Right atrium auricular region (tissue), 2 donors: ENCODE measurements around the gene NCOR2. TPM values are rescaled to one million over a fixed set of nuclear protein-coding genes. Genes with fewer than 3 reads are reported as not detected.

ENCODE experiments used
- DNase-seq: peaks from one replicate; pipeline ENCODE4 v3.0.0-alpha.2; 2019; ENCODE audit warnings: low spot score
- H3K27ac ChIP-seq, 2 donors: fragments of 200-600 bp; sonication (generic); 1 replicate in 1 of 2; 2 replicates in 1 of 2; pipeline ENCODE4 v1.5.1; 2016 to 2019
- H3K27me3 ChIP-seq, 2 donors: fragments of 200-600 bp; sonication (generic); one replicate each; pipeline versions ENCODE4 v1.5.1 to v1.6.0; 2017 to 2019
- H3K36me3 ChIP-seq: fragments of 200-600 bp; sonication (generic); one replicate; pipeline ENCODE4 v1.5.1; 2016
- H3K4me1 ChIP-seq, 2 donors: fragments of 200-600 bp; sonication (generic); one replicate each; pipeline versions ENCODE4 v1.5.1 to v1.6.0; 2017 to 2019
- H3K4me3 ChIP-seq, 2 donors: fragments of 200-600 bp; sonication (generic); 1 replicate in 1 of 2; 2 replicates in 1 of 2; pipeline ENCODE4 v1.5.1; 2017 to 2019; ENCODE audit warnings: mild to moderate bottlenecking in 1 of 2, moderate library complexity in 1 of 2
- H3K9me3 ChIP-seq, 2 donors: fragments of 200-600 bp; sonication (generic); one replicate each; pipeline ENCODE4 v1.5.1; 2019
- total RNA-seq, 2 donors: library from RNA; depleted of rRNA; stranded (reverse); fragments of >200 nt; gene quantifications; one replicate each; pipeline ENCODE4 v1.1.0, GENCODE V29; 2016
- TF ChIP-seq, protein P1 (sequence below), 2 donors: fragments of 200-600 bp; sonication (generic); IDR thresholded peaks; one replicate each; pipeline ENCODE4 v1.5.1; 2019; ENCODE audit warnings: antibody characterized with exemption in 2 of 2

NCOR2 gene
- total RNA-seq, 2 donors from 2014 or later: 62.9 to 104 TPM

DNA sequence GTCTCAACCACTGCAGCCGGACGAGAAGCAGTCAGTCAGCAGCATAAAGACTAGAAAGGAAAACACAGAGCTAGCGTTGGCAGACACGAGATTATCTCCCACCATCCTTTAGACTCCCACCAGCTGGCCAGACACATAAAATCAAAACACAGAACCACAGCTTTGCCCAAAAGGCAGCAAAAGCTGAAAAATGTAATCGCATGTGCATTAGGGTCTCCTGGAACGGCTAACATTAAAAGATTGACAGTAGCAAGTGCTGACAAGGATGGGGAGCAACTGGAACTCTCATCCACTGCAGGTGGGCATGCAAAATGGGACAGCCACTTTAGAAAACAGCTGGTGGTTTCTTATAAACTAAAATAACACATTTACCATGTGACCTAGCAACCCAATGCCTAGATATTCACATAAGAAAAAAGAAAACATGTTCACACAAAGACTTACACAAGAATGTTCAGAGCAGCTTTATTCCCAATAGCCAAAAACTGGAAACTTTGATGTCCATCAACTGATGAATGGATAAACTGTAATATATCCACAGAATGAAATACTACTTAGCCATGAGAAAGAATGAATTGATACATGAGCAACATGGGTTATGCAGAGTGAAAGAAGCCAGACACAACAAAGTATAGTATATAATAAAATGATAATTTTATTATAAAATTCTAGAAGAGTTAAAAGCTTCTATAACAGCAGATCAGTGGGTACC lies 37.7 kb downstream of the NCOR2 start:
- no peak for DNase-seq
- H3K36me3 ChIP-seq: no peaks in the 10 kb centered on the region
- no peak overlapping the region for H3K4me3 ChIP-seq
- no peaks in the 10 kb centered on the region for H3K9me3 ChIP-seq
- peaks cover 0 to 57% of the 10 kb centered on the region in 2 donors for H3K4me1 ChIP-seq
- H3K27ac ChIP-seq: peak overlapping the region in 1 of 2 donors; percentile 63
- TF ChIP-seq, protein P1, sequence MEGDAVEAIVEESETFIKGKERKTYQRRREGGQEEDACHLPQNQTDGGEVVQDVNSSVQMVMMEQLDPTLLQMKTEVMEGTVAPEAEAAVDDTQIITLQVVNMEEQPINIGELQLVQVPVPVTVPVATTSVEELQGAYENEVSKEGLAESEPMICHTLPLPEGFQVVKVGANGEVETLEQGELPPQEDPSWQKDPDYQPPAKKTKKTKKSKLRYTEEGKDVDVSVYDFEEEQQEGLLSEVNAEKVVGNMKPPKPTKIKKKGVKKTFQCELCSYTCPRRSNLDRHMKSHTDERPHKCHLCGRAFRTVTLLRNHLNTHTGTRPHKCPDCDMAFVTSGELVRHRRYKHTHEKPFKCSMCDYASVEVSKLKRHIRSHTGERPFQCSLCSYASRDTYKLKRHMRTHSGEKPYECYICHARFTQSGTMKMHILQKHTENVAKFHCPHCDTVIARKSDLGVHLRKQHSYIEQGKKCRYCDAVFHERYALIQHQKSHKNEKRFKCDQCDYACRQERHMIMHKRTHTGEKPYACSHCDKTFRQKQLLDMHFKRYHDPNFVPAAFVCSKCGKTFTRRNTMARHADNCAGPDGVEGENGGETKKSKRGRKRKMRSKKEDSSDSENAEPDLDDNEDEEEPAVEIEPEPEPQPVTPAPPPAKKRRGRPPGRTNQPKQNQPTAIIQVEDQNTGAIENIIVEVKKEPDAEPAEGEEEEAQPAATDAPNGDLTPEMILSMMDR (IDR thresholded peaks at IDR 0.05): no peak
- H3K27me3 ChIP-seq: no peaks in the 10 kb centered on the region

DNA sequence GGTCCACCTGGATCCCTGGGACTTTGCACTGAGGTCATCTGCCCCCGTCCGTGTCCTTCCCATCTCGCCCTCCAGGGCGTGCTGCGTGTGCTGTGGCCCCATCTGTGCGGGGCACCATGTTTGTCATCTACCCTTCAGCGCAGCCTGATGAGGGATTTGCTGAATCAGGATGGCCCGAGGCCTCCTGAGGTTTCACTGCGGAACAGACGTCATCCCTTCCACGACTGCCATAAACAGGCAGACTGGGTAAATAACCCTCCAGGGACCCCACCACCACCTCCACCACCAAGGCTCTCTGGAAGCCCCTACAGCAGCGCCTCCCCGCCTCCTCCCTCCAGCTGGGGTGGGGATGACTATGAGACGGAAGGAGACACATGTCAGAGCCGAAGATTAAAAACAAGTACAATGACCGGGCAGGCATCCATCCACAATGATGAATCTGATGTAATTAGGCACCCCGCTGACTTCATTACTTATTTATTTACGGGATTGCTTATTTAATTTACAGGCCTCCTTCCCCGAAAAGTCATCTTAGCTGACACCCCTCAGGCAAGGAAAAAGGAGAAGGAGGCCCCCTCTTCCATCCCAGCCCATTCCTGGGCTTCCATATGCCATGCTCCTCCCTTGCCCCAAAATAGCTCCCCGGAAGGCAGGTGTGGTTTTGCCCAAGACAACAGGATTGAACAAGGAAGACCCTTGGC lies 39.4 kb downstream of the NCOR2 start:
- Histone ChIP-seq H3K27me3 (no peaks in the 10 kb centered on the region), H3K36me3 (no peaks in the 10 kb centered on the region), H3K4me1 (peaks cover 0 to 65% of the 10 kb centered on the region in 2 donors), H3K9me3 (no peaks in the 10 kb centered on the region), H3K27ac (peak overlapping the region; percentile 55 to 70), H3K4me3 (no peak overlapping the region)
- DNase-seq: no peak
- TF ChIP-seq, protein P1 (IDR thresholded peaks at IDR 0.05): peak in 1 of 2 donors; percentile 10

DNA sequence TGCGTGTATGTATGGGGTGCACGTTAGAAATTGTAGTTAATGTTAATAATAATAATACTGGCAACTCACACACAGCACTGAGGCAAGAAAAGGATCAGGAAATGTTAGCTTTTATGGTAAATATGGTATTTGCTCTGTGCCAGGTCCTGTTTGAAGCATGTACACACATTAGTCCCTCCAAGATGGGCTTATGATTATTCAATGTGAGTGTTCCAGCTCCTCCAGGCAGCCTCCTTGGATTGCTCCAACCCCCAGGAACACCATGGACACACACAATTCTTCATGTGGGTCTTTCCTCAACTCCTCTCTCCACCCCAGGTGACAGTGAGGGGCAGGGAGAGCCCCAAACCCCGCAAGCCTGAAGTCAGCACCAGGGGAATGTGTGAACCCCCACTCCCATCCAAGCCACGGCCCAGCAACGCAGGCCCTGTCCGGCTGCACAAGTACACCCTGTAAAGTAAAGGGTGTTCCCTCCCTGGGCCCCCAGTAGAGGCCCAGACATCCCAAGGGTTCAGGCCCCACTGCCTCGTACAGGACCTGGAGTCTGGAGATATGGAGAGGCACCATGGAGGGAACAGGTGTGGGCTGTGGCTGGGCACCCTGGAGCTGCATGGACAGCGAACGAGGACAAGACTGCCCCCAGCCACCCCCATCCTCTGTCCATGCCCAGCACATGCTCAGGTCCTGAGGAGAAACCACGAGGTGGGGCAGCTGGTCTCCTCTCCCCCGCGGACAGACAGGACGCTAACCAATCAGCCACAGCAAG lies 41.3 kb downstream of the NCOR2 start:
- H3K36me3 ChIP-seq: no peaks in the 10 kb centered on the region
- H3K4me3 ChIP-seq: no peak overlapping the region
- TF ChIP-seq, protein P1 (IDR thresholded peaks at IDR 0.05): no peak
- no peak for DNase-seq
- H3K4me1 ChIP-seq: peaks cover 0 to 62% of the 10 kb centered on the region in 2 donors
- no peaks in the 10 kb centered on the region for H3K27me3 ChIP-seq
- peak overlapping the region; percentile 1 to 19 for H3K27ac ChIP-seq
- no peaks in the 10 kb centered on the region for H3K9me3 ChIP-seq

DNA sequence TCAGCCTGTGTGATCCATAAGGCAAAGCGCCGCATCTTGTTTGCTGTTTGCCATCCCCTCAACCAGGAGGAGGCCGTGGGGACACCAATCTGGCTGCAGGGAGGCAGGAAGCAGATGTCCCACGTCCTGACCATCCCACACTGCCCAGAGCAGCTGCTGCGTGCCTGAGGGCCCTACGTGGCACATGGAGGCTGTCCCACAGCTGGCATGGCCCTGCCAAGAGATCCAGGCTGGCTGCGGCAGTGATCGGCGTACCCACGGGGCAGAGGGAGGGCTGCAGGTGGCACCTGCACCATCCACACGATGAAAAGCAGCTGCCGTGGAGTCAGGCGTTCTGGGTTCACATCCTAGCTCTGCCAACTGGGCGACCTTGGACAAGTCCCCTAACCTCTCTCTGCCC lies 42.0 kb downstream of the NCOR2 start:
- Histone ChIP-seq H3K27ac (peak overlapping the region; percentile 1 to 19), H3K36me3 (no peaks in the 10 kb centered on the region), H3K4me1 (peaks cover 0 to 62% of the 10 kb centered on the region in 2 donors), H3K27me3 (no peaks in the 10 kb centered on the region), H3K4me3 (no peak overlapping the region), H3K9me3 (no peaks in the 10 kb centered on the region)
- TF ChIP-seq, protein P1 (IDR thresholded peaks at IDR 0.05): no peak
- no peak for DNase-seq

DNA sequence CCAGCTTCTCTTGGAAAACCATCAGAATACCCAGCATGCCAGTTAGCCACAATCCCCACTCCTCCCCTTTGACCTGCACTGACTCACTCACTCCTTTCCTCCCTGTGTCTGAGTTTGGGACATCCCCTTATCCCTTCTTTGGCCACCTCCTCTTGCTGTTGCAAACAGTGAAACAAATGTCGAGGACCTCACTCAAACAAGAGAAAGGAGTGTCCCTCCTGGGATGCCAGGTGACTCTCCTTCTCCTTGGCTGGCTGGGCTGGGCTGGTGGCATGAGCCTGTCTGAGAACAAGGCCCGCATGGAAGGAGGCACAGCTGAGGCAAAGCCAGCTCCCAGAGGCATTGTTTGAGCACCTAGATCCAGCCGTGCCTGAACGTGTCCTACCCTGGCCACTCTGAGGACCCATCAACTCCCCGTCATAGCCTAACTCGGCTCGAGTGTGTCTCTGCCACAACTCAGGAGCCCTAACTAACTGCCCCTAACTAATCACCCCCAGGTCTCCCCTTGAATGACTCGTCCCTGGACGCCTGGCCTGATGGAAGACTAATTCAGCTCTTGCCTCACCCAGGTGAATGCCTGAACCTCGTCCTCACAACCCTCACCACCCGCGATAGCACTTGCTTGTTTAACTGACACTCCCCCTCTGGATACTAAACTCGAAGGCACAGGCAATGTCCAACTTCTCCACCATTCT lies 43.0 kb downstream of the NCOR2 start:
- Histone ChIP-seq H3K27ac (peak overlapping the region in 1 of 2 donors; percentile 52), H3K4me1 (peaks cover 6 to 71% of the 10 kb centered on the region in 2 donors), H3K4me3 (no peak overlapping the region), H3K9me3 (no peaks in the 10 kb centered on the region), H3K27me3 (no peaks in the 10 kb centered on the region), H3K36me3 (no peaks in the 10 kb centered on the region)
- DNase-seq: no peak
- TF ChIP-seq, protein P1 (IDR thresholded peaks at IDR 0.05): no peak
